Neural cell (in vitro differentiated cells): ENCODE results near the gene HLA-F. TPM values are rescaled to one million over a fixed set of nuclear protein-coding genes. Genes with fewer than 3 reads are reported as not detected.

Experiments used
- H2AFZ ChIP-seq: fragments of 200-600, 300-800 bp; sonication (generic), shearing (Covaris generic); 2 replicates; pipeline ENCODE4 v1.6.0; 2014; ENCODE audit warnings: low read depth, mild to moderate bottlenecking, antibody characterized with exemption, low read length, moderate library complexity
- H3F3A ChIP-seq: fragments of 200-600 bp; shearing (Covaris generic); 2 replicates; pipeline ENCODE4 v1.6.1; 2016; ENCODE audit warnings: mild to moderate bottlenecking, moderate library complexity, mixed read lengths, antibody characterized with exemption, low read length; ENCODE audit not compliant: insufficient read depth, poor library complexity, severe bottlenecking
- H3K27ac ChIP-seq: fragments of 200-600, 300-800 bp; sonication (generic), shearing (Covaris generic); 2 replicates; pipeline ENCODE4 v1.5.1; 2014; ENCODE audit warnings: mild to moderate bottlenecking, low read length, moderate library complexity
- H3K27me3 ChIP-seq: fragments of 300-800, 200-600 bp; sonication (generic), shearing (Covaris generic); 2 replicates; pipeline ENCODE4 v1.6.0; 2014; ENCODE audit warnings: mild to moderate bottlenecking, low read depth, low read length, moderate library complexity; ENCODE audit not compliant: insufficient read depth
- H3K36me3 ChIP-seq: fragments of 300-800, 200-600 bp; sonication (generic), shearing (Covaris generic); 2 replicates; pipeline ENCODE4 v1.5.1; 2014; ENCODE audit warnings: mild to moderate bottlenecking, antibody characterized with exemption, low read length, moderate library complexity; ENCODE audit not compliant: insufficient read depth
- H3K4me2 ChIP-seq: fragments of 300-800, 200-600 bp; sonication (generic), shearing (Covaris generic); 2 replicates; pipeline ENCODE4 v1.6.0; 2014; ENCODE audit warnings: mild to moderate bottlenecking, low read length
- H3K4me3 ChIP-seq: fragments of 300-800, 200-600 bp; sonication (generic), shearing (Covaris generic); 2 replicates; pipeline ENCODE4 v1.5.1; 2014; ENCODE audit warnings: mild to moderate bottlenecking, low read length, moderate library complexity
- H3K79me2 ChIP-seq: fragments of 200-600 bp; shearing (Covaris generic); replicated peaks from 2 replicates; pipeline ENCODE4 v1.6.0; 2014; ENCODE audit warnings: mild to moderate bottlenecking, low read length, moderate library complexity; ENCODE audit not compliant: insufficient read depth
- H3K9ac ChIP-seq: fragments of 300-800, 200-600 bp; sonication (generic), shearing (Covaris generic); 2 replicates; pipeline ENCODE4 v1.6.1; 2016; ENCODE audit warnings: mild to moderate bottlenecking, low read length, mixed read lengths
- H3K9me2 ChIP-seq: fragments of 200-600 bp; shearing (Covaris generic); 2 replicates; pipeline ENCODE4 v1.6.1; 2016; ENCODE audit warnings: mild to moderate bottlenecking, low read length, mixed read lengths; ENCODE audit not compliant: insufficient read depth
- H3K9me3 ChIP-seq: fragments of 200-600, 300-800 bp; sonication (generic), shearing (Covaris generic); 2 replicates; pipeline ENCODE4 v1.6.1; 2016; ENCODE audit warnings: mild to moderate bottlenecking, mixed run types, low read length, moderate library complexity, mixed read lengths
- H4K20me1 ChIP-seq: fragments of 200-600 bp; shearing (Covaris generic); 2 replicates; pipeline ENCODE4 v1.6.1; 2016; ENCODE audit warnings: mild to moderate bottlenecking, mixed run types; ENCODE audit not compliant: insufficient read depth
- EP300 ChIP-seq: fragments of 450-650 bp; conservative IDR thresholded peaks from 2 replicates; pipeline ENCODE4 v1.6.1; 2014; ENCODE audit warnings: antibody characterized with exemption, mild to moderate bottlenecking, moderate library complexity; ENCODE audit not compliant: poor library complexity, severe bottlenecking
- EZH2 ChIP-seq: fragments of 200-600, 300-800 bp; shearing (Covaris generic), sonication (generic); IDR thresholded peaks from 2 replicates; pipeline ENCODE4 v1.6.1; 2014; ENCODE audit warnings: antibody characterized with exemption, low read length, borderline replicate concordance, mild to moderate bottlenecking; ENCODE audit not compliant: insufficient read depth, poor library complexity, severe bottlenecking
- MXI1 ChIP-seq: fragments of 450-650 bp; conservative IDR thresholded peaks from 2 replicates; pipeline ENCODE4 v1.6.1; 2014; ENCODE audit warnings: antibody characterized with exemption, mild to moderate bottlenecking; ENCODE audit not compliant: poor library complexity, severe bottlenecking
- POLR2AphosphoS5 ChIP-seq: IDR thresholded peaks from 2 replicates; pipeline ENCODE4 v1.6.1; 2012
- RAD21 ChIP-seq: fragments of 450-650 bp; conservative IDR thresholded peaks from 2 replicates; pipeline ENCODE4 v1.6.1; 2014; ENCODE audit warnings: antibody characterized with exemption, mild to moderate bottlenecking, moderate library complexity
- SMC3 ChIP-seq: fragments of 450-650 bp; conservative IDR thresholded peaks from 2 replicates; pipeline ENCODE4 v1.6.1; 2014; ENCODE audit warnings: antibody characterized with exemption, mild to moderate bottlenecking, moderate library complexity; ENCODE audit not compliant: poor library complexity
- TAF1 ChIP-seq: IDR thresholded peaks from 2 replicates; pipeline ENCODE4 v1.6.1; 2012; ENCODE audit warnings: low read depth
- polyA plus RNA-seq: library from polyadenylated mRNA; depleted of rRNA; stranded (reverse); fragments of >200 nt; gene quantifications from 2 replicates; pipeline ENCODE4 v1.2.3, GENCODE V29; 2014
- TF ChIP-seq, protein P1 (sequence below): fragments of 450-650 bp; IDR thresholded peaks from 2 replicates; pipeline ENCODE4 v1.5.1; 2014; ENCODE audit warnings: antibody characterized with exemption, mild to moderate bottlenecking, moderate library complexity; ENCODE audit not compliant: poor library complexity, severe bottlenecking
- TF ChIP-seq, protein P2 (sequence below): IDR thresholded peaks from 2 replicates; pipeline ENCODE4 v1.6.1; 2012; ENCODE audit warnings: borderline replicate concordance

Gene HLA-F
- polyA plus RNA-seq, 1 donor from 2014 or later, result not detected

DNA sequence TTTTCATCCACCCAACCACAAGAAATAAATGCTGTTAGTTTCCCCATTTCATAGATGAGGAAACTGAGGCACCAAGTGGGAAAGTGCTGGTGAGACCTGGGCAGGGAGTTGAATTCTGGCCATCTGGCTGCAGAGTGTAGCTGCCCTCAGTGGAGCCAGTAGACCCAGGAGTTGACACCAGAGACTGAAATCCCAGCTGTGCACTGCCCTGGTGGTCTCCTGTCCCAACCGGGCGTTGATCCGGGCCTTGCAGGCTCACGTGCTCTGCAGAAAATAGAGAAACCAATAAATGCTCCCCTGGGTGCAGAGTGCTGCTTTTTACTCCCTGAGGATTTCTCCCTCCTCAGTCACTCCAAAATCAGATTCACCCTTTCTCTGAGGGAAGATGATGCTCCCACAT is 18.4 kb downstream of the HLA-F start:
- no peaks in the 10 kb centered on the region for H3K79me2 ChIP-seq
- H3K36me3 ChIP-seq, result no peaks in the 10 kb centered on the region
- H3K9ac ChIP-seq, result no peak overlapping the region

DNA sequence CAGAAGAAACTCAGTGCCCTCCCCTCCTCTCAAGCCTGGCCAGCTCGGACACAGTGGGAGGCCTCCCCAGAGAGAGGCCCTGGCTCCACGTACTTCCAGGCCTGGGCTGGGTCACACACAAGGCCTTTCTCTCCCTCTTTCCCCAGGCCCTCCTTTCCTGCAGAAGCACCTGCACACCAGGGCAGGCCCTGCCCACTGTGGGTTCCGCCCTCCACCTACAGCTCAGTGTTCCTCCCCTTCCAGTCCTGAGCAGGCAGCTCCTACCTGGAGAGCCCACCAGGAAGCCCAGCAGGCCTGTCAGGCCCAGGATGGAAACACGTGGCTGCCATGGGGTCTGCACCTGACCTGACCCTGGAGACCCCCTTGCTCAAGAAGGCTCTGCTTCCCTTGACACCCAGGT is 18.9 kb downstream of the HLA-F start:
- Histone ChIP-seq H3K36me3 (no peaks in the 10 kb centered on the region), H3F3A (no peaks in the 10 kb centered on the region), H3K9me3 (no peaks in the 10 kb centered on the region), H3K27ac (no peak overlapping the region), H3K9ac (no peak overlapping the region), H3K79me2 (no peaks in the 10 kb centered on the region), H3K27me3 (peaks cover 13% of the 10 kb centered on the region), H3K9me2 (no peaks in the 10 kb centered on the region), H3K4me2 (no peak overlapping the region), H2AFZ (no peak overlapping the region), H3K4me3 (no peak overlapping the region), H4K20me1 (no peaks in the 10 kb centered on the region)
- TF ChIP-seq EZH2, result no peak
- no peak for TF ChIP-seq MXI1
- TF ChIP-seq, protein P1, sequence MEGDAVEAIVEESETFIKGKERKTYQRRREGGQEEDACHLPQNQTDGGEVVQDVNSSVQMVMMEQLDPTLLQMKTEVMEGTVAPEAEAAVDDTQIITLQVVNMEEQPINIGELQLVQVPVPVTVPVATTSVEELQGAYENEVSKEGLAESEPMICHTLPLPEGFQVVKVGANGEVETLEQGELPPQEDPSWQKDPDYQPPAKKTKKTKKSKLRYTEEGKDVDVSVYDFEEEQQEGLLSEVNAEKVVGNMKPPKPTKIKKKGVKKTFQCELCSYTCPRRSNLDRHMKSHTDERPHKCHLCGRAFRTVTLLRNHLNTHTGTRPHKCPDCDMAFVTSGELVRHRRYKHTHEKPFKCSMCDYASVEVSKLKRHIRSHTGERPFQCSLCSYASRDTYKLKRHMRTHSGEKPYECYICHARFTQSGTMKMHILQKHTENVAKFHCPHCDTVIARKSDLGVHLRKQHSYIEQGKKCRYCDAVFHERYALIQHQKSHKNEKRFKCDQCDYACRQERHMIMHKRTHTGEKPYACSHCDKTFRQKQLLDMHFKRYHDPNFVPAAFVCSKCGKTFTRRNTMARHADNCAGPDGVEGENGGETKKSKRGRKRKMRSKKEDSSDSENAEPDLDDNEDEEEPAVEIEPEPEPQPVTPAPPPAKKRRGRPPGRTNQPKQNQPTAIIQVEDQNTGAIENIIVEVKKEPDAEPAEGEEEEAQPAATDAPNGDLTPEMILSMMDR, result no peak
- no peak for TF ChIP-seq SMC3
- TF ChIP-seq TAF1, result no peak
- TF ChIP-seq POLR2AphosphoS5, result no peak
- TF ChIP-seq, protein P2, sequence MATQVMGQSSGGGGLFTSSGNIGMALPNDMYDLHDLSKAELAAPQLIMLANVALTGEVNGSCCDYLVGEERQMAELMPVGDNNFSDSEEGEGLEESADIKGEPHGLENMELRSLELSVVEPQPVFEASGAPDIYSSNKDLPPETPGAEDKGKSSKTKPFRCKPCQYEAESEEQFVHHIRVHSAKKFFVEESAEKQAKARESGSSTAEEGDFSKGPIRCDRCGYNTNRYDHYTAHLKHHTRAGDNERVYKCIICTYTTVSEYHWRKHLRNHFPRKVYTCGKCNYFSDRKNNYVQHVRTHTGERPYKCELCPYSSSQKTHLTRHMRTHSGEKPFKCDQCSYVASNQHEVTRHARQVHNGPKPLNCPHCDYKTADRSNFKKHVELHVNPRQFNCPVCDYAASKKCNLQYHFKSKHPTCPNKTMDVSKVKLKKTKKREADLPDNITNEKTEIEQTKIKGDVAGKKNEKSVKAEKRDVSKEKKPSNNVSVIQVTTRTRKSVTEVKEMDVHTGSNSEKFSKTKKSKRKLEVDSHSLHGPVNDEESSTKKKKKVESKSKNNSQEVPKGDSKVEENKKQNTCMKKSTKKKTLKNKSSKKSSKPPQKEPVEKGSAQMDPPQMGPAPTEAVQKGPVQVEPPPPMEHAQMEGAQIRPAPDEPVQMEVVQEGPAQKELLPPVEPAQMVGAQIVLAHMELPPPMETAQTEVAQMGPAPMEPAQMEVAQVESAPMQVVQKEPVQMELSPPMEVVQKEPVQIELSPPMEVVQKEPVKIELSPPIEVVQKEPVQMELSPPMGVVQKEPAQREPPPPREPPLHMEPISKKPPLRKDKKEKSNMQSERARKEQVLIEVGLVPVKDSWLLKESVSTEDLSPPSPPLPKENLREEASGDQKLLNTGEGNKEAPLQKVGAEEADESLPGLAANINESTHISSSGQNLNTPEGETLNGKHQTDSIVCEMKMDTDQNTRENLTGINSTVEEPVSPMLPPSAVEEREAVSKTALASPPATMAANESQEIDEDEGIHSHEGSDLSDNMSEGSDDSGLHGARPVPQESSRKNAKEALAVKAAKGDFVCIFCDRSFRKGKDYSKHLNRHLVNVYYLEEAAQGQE, result no peak
- no peak for TF ChIP-seq EP300
- TF ChIP-seq RAD21, result no peak

More for the DNA sequence above, 18.4 kb downstream of the HLA-F start:
- Histone ChIP-seq H4K20me1 (no peaks in the 10 kb centered on the region), H3K27ac (no peak overlapping the region), H3K4me2 (no peak overlapping the region), H3K9me3 (no peaks in the 10 kb centered on the region), H3K9me2 (no peaks in the 10 kb centered on the region), H3K4me3 (no peak overlapping the region), H3F3A (no peaks in the 10 kb centered on the region), H2AFZ (no peak overlapping the region), H3K27me3 (peaks cover 8% of the 10 kb centered on the region)
- no peak for TF ChIP-seq MXI1

DNA sequence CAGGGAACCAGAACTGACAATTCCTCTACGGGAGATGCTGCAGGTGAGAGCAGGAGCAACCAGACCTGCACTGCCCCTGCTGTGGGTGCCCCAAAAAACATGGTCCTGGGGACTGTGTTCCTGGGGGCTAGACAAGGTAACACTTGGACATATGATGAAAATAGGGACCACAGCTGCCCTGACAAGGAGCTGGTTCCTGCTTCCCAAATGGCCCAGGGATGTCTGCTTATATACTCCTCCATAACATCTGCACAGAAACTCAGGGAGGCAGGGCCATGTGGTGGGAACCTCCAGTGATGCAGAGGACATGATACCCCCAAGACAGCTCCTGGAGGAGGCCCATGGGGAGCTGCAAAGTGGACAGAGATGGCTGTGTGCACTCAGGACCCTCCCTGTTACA is 19.8 kb downstream of the HLA-F start:
- TF ChIP-seq, protein P1, result no peak
- no peak for TF ChIP-seq RAD21
- no peak overlapping the region for H3K9ac ChIP-seq
- H3K9me3 ChIP-seq, result no peaks in the 10 kb centered on the region
- no peak overlapping the region for H3K4me2 ChIP-seq
- H3K9me2 ChIP-seq, result no peaks in the 10 kb centered on the region
- no peaks in the 10 kb centered on the region for H3K36me3 ChIP-seq
- no peaks in the 10 kb centered on the region for H3F3A ChIP-seq
- no peaks in the 10 kb centered on the region for H4K20me1 ChIP-seq
- H3K27me3 ChIP-seq, result peaks cover 22% of the 10 kb centered on the region
- no peak overlapping the region for H3K27ac ChIP-seq
- no peak overlapping the region for H2AFZ ChIP-seq
- H3K4me3 ChIP-seq, result no peak overlapping the region
- H3K79me2 ChIP-seq, result no peaks in the 10 kb centered on the region
